H7 (cell line): ENCODE data around the gene NANP. TPM values are rescaled to one million over a fixed set of nuclear protein-coding genes. Genes with fewer than 3 reads are reported as not detected.
"Not testable (repeated sequence)": the region's sequence is repeated elsewhere in the genome, so short reads cannot be mapped to it uniquely, and the experiment has no call there.

Experiments
- DNase-seq: peaks from one replicate; pipeline ENCODE4 v3.0.0; 2012
- H3K27me3 ChIP-seq: 2 replicates; pipeline ENCODE4 v1.6.0; 2011; ENCODE audit warnings: mild to moderate bottlenecking, low read length; ENCODE audit not compliant: control insufficient read depth, insufficient read depth
- H3K36me3 ChIP-seq: replicated peaks from 2 replicates; pipeline ENCODE4 v1.5.1; 2011; ENCODE audit warnings: low read length; ENCODE audit not compliant: control insufficient read depth, insufficient read depth
- H3K4me3 ChIP-seq: 2 replicates; pipeline ENCODE4 v1.5.1; 2011; ENCODE audit warnings: low read depth, mild to moderate bottlenecking, control low read depth, low read length, moderate library complexity; ENCODE audit not compliant: insufficient read depth
- total RNA-seq: library from RNA; depleted of rRNA; stranded (reverse); fragments of >200 nt; shearing (Covaris generic); gene quantifications from 2 replicates; pipeline ENCODE4 v1.2.3, GENCODE V29; 2014

The NANP gene
- total RNA-seq, 1 experiment from 2014 or later: 7.0 TPM

DNA sequence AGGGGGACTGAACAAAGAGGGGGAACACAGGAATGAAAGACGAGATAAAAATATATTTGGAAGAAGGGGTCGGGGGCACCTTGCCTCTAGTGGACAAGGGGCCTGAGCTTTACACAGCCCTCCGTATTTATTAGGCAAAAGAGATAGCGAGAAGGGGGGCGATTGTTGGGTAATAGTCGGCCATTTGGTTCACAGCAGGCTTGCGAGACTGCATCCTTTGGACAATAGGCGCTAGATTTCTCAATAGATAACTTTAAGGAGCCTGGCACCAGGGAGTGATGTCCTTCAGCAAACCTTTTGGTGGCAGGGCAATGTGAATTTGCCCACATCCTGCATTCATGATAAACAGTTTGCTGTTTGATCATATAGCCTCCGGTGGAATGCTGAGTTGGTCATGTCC lies 3.0 kb upstream of the NANP start:
- H3K27me3 ChIP-seq: peaks cover 4% of the 10 kb centered on the region; the same call in 1 of the 2 replicates
- no peak for DNase-seq
- no peak overlapping the region for H3K4me3 ChIP-seq

GRCh38 chr20:25624500-25624939 lies 706 bp upstream of the NANP start:
- peaks cover 4% of the 10 kb centered on the region; the same call in 1 of the 2 replicates for H3K27me3 ChIP-seq
- H3K4me3 ChIP-seq: peak overlapping the region; percentile 81
- H3K36me3 ChIP-seq: no peaks in the 10 kb centered on the region; the same call in 1 of the 2 replicates
- no peak for DNase-seq

More for the DNA sequence above, 3.0 kb upstream of the NANP start:
- no peaks in the 10 kb centered on the region; the same call in 1 of the 2 replicates for H3K36me3 ChIP-seq

GRCh38 chr20:25623225-25623735 lies 534 bp downstream of the NANP start:
- DNase-seq: peak; percentile 66
- no peaks in the 10 kb centered on the region for H3K36me3 ChIP-seq

GRCh38 chr20:25622450-25623224 lies 1.2 kb downstream of the NANP start:
- Histone ChIP-seq H3K36me3 (no peaks in the 10 kb centered on the region), H3K4me3 (peak overlapping the region; percentile 81), H3K27me3 (peaks cover 4% of the 10 kb centered on the region; the same call in 1 of the 2 replicates)
- no peak for DNase-seq

More at GRCh38 chr20:25623225-25623735, 534 bp downstream of the NANP start:
- Histone ChIP-seq H3K4me3 (peak overlapping the region; percentile 81), H3K27me3 (peaks cover 4% of the 10 kb centered on the region; the same call in 1 of the 2 replicates)

DNA sequence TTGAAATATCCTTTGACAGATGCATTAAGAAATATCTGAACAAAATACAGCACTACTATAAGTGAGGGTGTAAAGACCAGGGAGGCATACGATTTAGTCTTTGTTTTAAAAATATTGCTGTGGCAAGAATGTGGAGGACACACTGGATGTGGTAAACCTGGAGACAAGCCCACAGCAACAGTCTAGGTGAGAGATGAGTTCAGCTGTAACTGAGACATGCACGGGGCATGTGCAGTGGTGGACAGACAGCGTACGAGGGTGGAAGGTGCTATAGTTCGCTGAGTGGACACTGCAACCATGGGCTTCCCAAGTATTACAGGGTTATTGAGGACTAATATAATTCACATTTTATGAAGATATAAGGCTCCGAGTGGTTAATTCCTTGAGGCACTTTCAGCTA lies 1.8 kb downstream of the NANP start:
- no peak for DNase-seq
- H3K27me3 ChIP-seq: peaks cover 4% of the 10 kb centered on the region; the same call in 1 of the 2 replicates
- H3K36me3 ChIP-seq: no peaks in the 10 kb centered on the region
- no peak overlapping the region for H3K4me3 ChIP-seq

DNA sequence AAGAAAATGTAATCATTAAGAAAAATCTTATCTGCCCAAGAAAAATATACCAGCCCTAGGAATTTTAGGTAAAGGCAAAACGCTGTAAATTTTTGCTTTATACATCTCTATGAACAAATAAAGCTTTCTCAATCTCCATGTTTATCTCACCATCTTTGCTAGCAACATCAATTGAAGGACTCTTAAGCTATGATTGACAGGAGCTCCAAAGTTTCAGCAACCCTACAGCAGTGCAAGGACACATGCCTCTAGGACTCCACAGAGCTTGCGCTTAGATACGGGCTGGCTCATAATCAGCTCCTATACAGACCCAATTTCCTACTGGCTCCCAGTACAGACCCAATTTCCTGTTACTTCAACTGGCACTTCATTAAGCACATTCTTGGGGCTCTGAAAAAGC lies 4.3 kb downstream of the NANP start:
- peaks cover 4% of the 10 kb centered on the region; the same call in 1 of the 2 replicates for H3K27me3 ChIP-seq
- no peak overlapping the region for H3K4me3 ChIP-seq
- no peak for DNase-seq
- H3K36me3 ChIP-seq: no peaks in the 10 kb centered on the region

GRCh38 chr20:25608774-25609173 lies 15.0 kb downstream of the NANP start:
- Histone ChIP-seq H3K36me3 (no peaks in the 10 kb centered on the region), H3K27me3 (no peaks in the 10 kb centered on the region), H3K4me3 (no peak overlapping the region)
- no peak for DNase-seq

DNA sequence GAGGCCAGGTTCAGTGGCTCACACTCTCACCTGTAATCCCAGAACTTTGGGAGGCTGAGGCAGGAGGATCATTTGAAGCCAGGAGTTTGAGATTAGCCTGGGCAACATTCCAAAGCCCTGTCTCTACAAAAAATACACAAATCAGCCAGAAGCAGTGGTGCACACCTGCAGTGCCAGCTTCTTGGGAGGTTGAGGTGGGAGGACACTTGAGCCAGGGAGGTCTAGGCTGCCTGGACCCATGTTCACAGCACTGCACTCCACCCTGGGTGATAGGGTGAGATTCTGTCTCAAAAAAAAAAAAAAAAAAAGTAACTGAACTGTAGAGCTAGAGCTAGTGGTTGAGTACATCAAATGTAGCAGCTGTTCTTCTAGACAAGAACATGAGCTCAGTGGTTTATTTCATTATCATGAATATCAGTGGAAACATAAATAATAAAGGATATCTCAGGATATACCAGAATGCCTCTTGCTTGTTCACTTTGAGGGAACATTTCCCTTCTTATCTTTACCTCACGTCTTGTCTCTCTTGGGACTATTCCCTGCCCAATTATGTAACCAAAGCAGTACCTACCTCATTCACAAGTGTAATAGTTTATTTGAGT lies 17.6 kb downstream of the NANP start:
- Histone ChIP-seq H3K27me3 (no peaks in the 10 kb centered on the region), H3K36me3 (no peaks in the 10 kb centered on the region), H3K4me3 (no peak overlapping the region)
- no peak for DNase-seq

DNA sequence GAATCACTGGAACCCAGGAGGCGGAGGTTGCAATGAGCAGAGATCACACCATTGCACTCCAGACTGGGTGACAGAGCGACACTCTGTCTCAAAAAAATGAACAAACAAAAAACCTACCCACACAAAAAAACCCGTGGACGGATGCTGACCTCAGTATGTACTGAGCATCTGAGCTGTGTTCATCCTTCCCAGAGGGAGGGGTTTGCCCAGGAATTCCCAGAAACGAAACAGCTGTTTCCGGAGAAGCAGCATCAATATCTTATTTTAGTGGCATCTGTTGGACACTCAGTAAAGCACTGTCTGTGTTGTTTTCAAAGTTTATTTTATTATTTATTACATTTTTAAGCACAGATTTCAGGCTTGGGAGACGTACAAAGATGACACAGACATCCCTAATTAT lies 18.7 kb downstream of the NANP start:
- Histone ChIP-seq H3K36me3 (no peaks in the 10 kb centered on the region), H3K4me3 (no peak overlapping the region), H3K27me3 (no peaks in the 10 kb centered on the region)
- DNase-seq: no peak

DNA sequence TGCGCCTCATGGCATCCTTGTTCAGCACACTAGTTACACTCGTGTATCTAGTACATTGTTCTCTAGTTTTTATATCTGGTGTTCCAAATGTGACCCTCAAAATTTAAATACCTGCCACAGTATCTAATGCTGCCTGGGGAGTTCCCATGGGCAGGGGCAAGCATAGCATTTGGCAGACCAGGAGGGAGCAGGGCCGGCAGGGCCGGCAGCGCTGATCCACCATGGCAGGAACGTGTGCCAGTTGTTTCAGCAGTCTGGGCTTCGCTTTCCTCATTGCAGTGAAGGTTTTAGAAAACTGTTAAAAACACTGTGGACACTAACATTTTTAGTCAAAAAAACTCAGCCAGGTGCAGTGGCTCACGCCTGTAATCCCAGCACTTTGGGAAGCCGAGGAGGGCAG lies 19.2 kb downstream of the NANP start:
- Histone ChIP-seq H3K36me3 (no peaks in the 10 kb centered on the region), H3K27me3 (no peaks in the 10 kb centered on the region), H3K4me3 (no peak overlapping the region)
- no peak for DNase-seq

GRCh38 chr20:25602914-25603309 lies 20.9 kb downstream of the NANP start:
- H3K36me3 ChIP-seq, DNase-seq, H3K4me3 ChIP-seq, H3K27me3 ChIP-seq: not testable (repeated sequence)

- not testable (repeated sequence) for DNase-seq
These were observed 21.5 kb downstream of the NANP start for GRCh38 chr20:25602191-25602913.

DNA sequence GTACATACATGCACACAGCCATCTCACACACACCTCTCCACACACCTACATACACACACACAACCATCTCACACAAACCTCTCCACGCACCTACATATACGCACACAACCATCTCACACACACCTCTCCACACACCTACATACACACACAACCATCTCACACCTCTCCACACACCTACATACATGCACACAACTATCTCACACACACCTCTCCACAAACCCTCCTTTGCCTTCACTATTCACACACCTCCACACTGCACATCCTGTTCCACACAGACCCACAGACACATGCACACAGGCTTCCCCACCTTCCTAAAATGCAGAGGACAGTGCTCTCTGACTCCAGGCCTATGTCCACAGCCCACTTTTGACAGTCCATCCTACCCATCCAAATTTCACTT lies 22.2 kb downstream of the NANP start:
- no peaks in the 10 kb centered on the region for H3K36me3 ChIP-seq
- no peaks in the 10 kb centered on the region for H3K27me3 ChIP-seq
- DNase-seq: no peak
- no peak overlapping the region for H3K4me3 ChIP-seq

More at GRCh38 chr20:25602191-25602913, 21.5 kb downstream of the NANP start:
- not testable (repeated sequence) for H3K4me3 ChIP-seq, H3K36me3 ChIP-seq, H3K27me3 ChIP-seq

DNA sequence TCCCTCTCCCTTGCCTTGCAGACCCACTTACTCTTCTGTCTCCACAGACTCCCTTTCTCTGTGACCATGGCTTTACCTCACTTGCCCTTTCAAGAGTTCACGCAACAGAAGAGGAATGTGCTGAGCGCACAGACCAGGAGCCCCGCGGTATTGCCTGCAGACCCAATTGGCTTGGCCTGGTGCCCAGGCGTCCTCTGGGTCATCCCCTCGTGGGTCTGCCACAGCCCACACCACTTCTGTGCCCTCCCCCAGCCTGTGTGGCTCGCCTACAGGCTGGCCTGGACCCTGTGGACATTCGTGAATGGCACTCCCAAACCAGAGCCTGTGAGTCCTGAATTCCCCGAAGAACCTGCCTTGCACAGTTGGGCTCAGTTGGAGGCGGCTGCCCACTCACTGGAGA lies 23.2 kb downstream of the NANP start:
- DNase-seq: no peak
- no peaks in the 10 kb centered on the region for H3K36me3 ChIP-seq
- H3K27me3 ChIP-seq: no peaks in the 10 kb centered on the region

More for the DNA sequence above, 23.2 kb downstream of the NANP start:
- H3K4me3 ChIP-seq: no peak overlapping the region
